Activated CD4-positive, alpha-beta memory T cell treated with anti-CD3 and anti-CD28 coated beads for 36 hours (primary cell): ENCODE measurements around the gene SIK3. TPM values are rescaled to one million over a fixed set of nuclear protein-coding genes. Genes with fewer than 3 reads are reported as not detected.
"Not testable (repeated sequence)": the region's sequence is repeated elsewhere in the genome, so short reads cannot be mapped to it uniquely, and the experiment has no call there.

Source experiments
- CTCF ChIA-PET: fragments of 350-600 bp; sonication (Branson Sonifier 250); formaldehyde crosslinking; loops from one replicate; lab custom pipeline; 2021; ENCODE audit warnings: antibody characterized with exemption, inconsistent platforms; lab: Charles Lee
- POLR2A ChIA-PET: fragments of 350-600 bp; sonication (Branson Sonifier 250); formaldehyde crosslinking; loops from one replicate; lab custom pipeline; 2021; ENCODE audit warnings: antibody characterized with exemption; lab: Charles Lee
- DNase-seq: peaks from one replicate; pipeline ENCODE4 v3.0.0-alpha.2; 2020
- H3K27ac Mint-ChIP-seq: one replicate; pipeline ENCODE4 v1.8.0; 2021; ENCODE audit warnings: mixed read lengths
- H3K27me3 Mint-ChIP-seq: one replicate; pipeline ENCODE4 v1.8.0; 2021; ENCODE audit warnings: mixed read lengths
- H3K36me3 Mint-ChIP-seq: one replicate; pipeline ENCODE4 v1.8.0; 2021; ENCODE audit warnings: mixed read lengths
- H3K4me1 Mint-ChIP-seq: one replicate; pipeline ENCODE4 v1.8.0; 2021; ENCODE audit warnings: low read depth, mixed read lengths
- H3K4me3 Mint-ChIP-seq: one replicate; pipeline ENCODE4 v1.8.0; 2021; ENCODE audit warnings: mild to moderate bottlenecking, mixed read lengths
- H3K9me3 Mint-ChIP-seq: one replicate; pipeline ENCODE4 v1.8.0; 2021; ENCODE audit warnings: mixed read lengths
- intact Hi-C: fragments of 100-400 bp; cut with micrococcal nuclease; formaldehyde crosslinking; loops from one replicate; pipeline ENCODE4 v1.15.1; 2023
- total RNA-seq, 2 experiments: library from RNA; stranded (reverse); gene quantifications; one replicate each; pipeline ENCODE4 v1.2.3, GENCODE V29; 2021

Gene SIK3
- total RNA-seq, result 10 to 100 TPM; 26.1 to 26.2 TPM

DNA sequence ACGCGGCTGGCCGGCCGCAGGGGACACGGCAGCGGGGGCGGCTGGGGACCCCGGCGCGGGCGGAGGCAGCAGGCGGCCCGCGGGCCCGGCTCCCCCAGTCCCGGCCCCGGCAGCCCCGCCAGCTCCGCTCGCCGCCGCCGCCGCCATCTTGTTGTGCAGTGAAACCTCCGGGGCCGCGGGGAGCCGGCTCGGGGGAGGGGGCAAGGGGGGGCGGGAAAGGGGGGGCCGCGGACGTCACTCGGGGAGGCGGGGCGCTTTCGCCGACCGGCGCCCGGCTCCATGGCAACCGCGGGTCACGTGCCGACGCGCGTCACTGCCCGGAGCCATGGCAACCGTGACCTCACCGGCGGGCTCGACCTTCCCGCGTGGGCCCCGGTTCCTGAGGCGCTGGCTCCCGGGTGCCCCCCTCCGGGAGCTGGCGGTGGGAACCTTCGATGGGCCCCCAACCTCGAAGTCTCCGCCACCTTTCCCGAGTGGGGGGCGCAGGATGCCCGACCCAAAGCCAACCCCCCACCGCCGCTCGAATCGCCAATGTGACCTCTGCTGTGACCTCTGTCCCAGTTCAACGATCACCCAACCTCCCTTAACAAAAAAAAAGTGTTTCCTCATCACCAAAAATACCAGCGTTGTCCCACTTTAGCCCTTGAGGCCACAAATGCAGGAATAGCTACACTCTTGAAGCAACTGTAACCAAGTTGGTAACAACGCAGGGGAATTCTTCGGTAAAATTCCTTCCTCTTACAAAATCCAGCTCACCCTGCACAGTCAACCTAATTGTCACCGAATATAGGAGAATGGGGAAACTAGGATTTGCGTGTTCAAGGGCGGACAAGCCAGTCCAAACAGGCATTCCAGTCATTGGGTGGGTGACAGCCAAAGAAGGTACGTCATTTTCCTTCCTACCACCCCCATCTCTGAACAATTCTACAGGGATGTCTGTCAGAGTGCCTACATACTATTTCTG lies at the start of gene SIK3:
Gene SIK3 (minus strand): TSS at position 160 of the 964 bp plus-strand sequence. CDS start 13 bp downstream, at position 147.
- peak within 1 kb of the TSS; percentile 88 for H3K4me3 Mint-ChIP-seq
- H3K36me3 Mint-ChIP-seq, result no peaks in the 10 kb centered on the region
- ChIA-PET POLR2A (interaction anchor here (0.6 to 3.1 kb wide), 22 partner anchors 10 to 311 kb away, joined by 3 to 20 read pairs (median 5); partner anchors contain the start of gene SIDT2), CTCF (interaction anchor here (0.6 to 11.0 kb wide), 15 partner anchors 25 to 308 kb away, joined by 3 to 147 read pairs (median 4); partner anchors contain the start of genes APOA5 and ZPR1)
- H3K9me3 Mint-ChIP-seq, result no peaks in the 10 kb centered on the region
- peaks cover 43% of the 10 kb centered on the region for H3K4me1 Mint-ChIP-seq
- peak; percentile 94 for DNase-seq
- no peaks in the 10 kb centered on the region for H3K27me3 Mint-ChIP-seq
- intact Hi-C loops, result loop anchor here (5.0 kb wide), 2 partner anchors 311 to 326 kb away; partner anchors contain the start of genes BUD13 and ZPR1
- peak within 1 kb of the TSS; percentile 91 for H3K27ac Mint-ChIP-seq

DNA sequence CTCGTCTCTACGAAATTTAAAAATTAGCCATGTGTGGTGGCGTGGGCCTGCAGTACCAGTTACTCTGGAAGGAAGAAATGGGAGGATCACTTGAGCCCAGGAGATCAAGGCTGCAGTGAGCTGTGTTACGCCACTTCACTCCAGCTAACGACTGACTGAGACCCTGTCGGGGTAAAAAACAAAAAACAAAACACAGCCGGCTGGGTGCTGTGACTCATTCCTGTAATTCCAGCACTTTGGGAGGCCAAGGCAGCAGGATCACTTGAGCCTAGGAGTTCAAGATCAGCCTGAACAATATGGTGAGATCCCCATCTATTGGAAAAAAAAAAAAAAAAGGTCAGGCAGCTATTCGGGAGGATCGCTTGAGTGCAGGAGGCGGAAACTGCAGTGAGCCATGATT lies 48.3 kb upstream of the SIK3 start:
- Mint-ChIP-seq H3K9me3 (no peaks in the 10 kb centered on the region), H3K4me1 (peaks cover 46% of the 10 kb centered on the region), H3K4me3 (no peak overlapping the region), H3K36me3 (peaks cover 33% of the 10 kb centered on the region), H3K27me3 (no peaks in the 10 kb centered on the region), H3K27ac (no peak overlapping the region)
- POLR2A ChIA-PET, result no interaction called here
- intact Hi-C loops, result no loop called here
- CTCF ChIA-PET, result interaction anchor here (0.6 to 2.1 kb wide), 6 partner anchors 34 to 404 kb away, joined by 3 to 9 read pairs (median 4); no protein-coding TSS in a partner anchor
- DNase-seq, result no peak

GRCh38 chr11:117145393-117145761 lies 47.1 kb upstream of the SIK3 start:
- intact Hi-C loops, result loop anchor here (1.0 kb wide), 1 partner anchor 85 kb away; no protein-coding TSS in a partner anchor
- peak overlapping the region; percentile 96 for H3K4me3 Mint-ChIP-seq
- peaks cover 43% of the 10 kb centered on the region for H3K4me1 Mint-ChIP-seq
- peaks cover 31% of the 10 kb centered on the region for H3K36me3 Mint-ChIP-seq
- peak overlapping the region; percentile 87 for H3K27ac Mint-ChIP-seq
- ChIA-PET POLR2A (interaction anchor here (0.7 to 2.7 kb wide), 4 partner anchors 33 to 53 kb away, joined by 3 to 23 read pairs (median 5); partner anchors contain the start of gene SIDT2), CTCF (interaction anchor here (0.6 to 2.7 kb wide), 7 partner anchors 22 to 362 kb away, joined by 3 to 16 read pairs (median 6); partner anchors contain the start of gene APOA5)
- H3K9me3 Mint-ChIP-seq, result no peaks in the 10 kb centered on the region
- DNase-seq, result peak; percentile 11
- H3K27me3 Mint-ChIP-seq, result no peaks in the 10 kb centered on the region

GRCh38 chr11:117144477-117145392 lies 46.5 kb upstream of the SIK3 start:
- H3K36me3 Mint-ChIP-seq, result peaks cover 29% of the 10 kb centered on the region
- ChIA-PET CTCF (interaction anchor here (0.6 to 2.7 kb wide), 13 partner anchors 22 to 385 kb away, joined by 3 to 16 read pairs (median 3); partner anchors contain the start of genes APOA5, PCSK7 and SIDT2), POLR2A (interaction anchor here (0.6 to 2.7 kb wide), 15 partner anchors 14 to 371 kb away, joined by 3 to 23 read pairs (median 4); partner anchors contain the start of genes CEP164 and SIDT2)
- peak; percentile 58 for DNase-seq
- H3K4me1 Mint-ChIP-seq, result peaks cover 40% of the 10 kb centered on the region
- no peaks in the 10 kb centered on the region for H3K27me3 Mint-ChIP-seq
- intact Hi-C loops, result loop anchor here (1.0 kb wide), 2 partner anchors 34 to 86 kb away; partner anchors contain the start of gene SIDT2
- peak overlapping the region; percentile 87 for H3K27ac Mint-ChIP-seq
- peak overlapping the region; percentile 96 for H3K4me3 Mint-ChIP-seq
- no peaks in the 10 kb centered on the region for H3K9me3 Mint-ChIP-seq

- Mint-ChIP-seq H3K27ac (peak within 1 kb of the TSS; percentile 90), H3K9me3 (no peaks in the 10 kb centered on the region), H3K4me3 (peak within 1 kb of the TSS; percentile 96), H3K4me1 (peaks cover 37% of the 10 kb centered on the region), H3K27me3 (no peaks in the 10 kb centered on the region), H3K36me3 (peaks cover 28% of the 10 kb centered on the region)
- ChIA-PET POLR2A (interaction anchor here (0.6 to 2.7 kb wide), 15 partner anchors 15 to 370 kb away, joined by 3 to 23 read pairs (median 4); partner anchors contain the start of genes CEP164 and SIDT2), CTCF (interaction anchor here (0.7 to 2.7 kb wide), 12 partner anchors 34 to 384 kb away, joined by 3 to 16 read pairs (median 4); partner anchors contain the start of genes APOA5, PCSK7 and SIDT2)
- intact Hi-C loops, result loop anchor here (1.0 kb wide), 1 partner anchor 34 kb away; the partner anchor contains the start of gene SIDT2
- peak; percentile 97 for DNase-seq
These were observed 45.7 kb upstream of the SIK3 start, which contains the start of gene PAFAH1B2 for GRCh38 chr11:117143871-117144476. PAFAH1B2 (plus strand) TSS chr11:117144287; CDS start chr11:117152448, 8,161 bp downstream.

DNA sequence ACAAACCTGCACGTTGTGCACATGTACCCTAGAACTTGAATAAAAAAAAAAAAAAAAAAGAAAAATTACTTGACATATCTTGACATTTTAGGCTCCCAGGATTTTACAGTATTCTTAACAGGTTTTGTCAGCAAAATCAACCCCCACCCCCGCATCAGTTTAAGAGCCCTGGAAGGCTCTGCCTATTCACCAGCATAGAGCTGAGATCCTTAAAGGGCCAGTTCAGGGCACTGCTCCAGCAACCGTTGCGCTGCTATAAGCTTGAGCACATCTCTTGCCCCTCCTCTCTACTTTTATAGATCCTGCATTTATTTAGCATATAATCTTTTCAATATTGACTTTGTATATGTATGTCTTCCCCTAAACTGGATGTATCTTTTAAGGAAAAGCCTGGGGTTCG lies 45.2 kb upstream of the SIK3 start:
- ChIA-PET POLR2A (interaction anchor here (0.9 to 2.7 kb wide), 5 partner anchors 23 to 370 kb away, joined by 3 to 23 read pairs (median 4); partner anchors contain the start of gene SIDT2), CTCF (interaction anchor here (0.9 to 1.6 kb wide), 5 partner anchors 35 to 384 kb away, joined by 3 to 5 read pairs (median 4); partner anchors contain the start of gene SIDT2)
- intact Hi-C loops, result no loop called here
- Mint-ChIP-seq H3K4me1 (peaks cover 36% of the 10 kb centered on the region), H3K9me3 (no peaks in the 10 kb centered on the region), H3K27ac (peak overlapping the region; percentile 90), H3K36me3 (peaks cover 27% of the 10 kb centered on the region), H3K4me3 (peak overlapping the region; percentile 96), H3K27me3 (no peaks in the 10 kb centered on the region)
- DNase-seq, result peak; percentile 39

DNA sequence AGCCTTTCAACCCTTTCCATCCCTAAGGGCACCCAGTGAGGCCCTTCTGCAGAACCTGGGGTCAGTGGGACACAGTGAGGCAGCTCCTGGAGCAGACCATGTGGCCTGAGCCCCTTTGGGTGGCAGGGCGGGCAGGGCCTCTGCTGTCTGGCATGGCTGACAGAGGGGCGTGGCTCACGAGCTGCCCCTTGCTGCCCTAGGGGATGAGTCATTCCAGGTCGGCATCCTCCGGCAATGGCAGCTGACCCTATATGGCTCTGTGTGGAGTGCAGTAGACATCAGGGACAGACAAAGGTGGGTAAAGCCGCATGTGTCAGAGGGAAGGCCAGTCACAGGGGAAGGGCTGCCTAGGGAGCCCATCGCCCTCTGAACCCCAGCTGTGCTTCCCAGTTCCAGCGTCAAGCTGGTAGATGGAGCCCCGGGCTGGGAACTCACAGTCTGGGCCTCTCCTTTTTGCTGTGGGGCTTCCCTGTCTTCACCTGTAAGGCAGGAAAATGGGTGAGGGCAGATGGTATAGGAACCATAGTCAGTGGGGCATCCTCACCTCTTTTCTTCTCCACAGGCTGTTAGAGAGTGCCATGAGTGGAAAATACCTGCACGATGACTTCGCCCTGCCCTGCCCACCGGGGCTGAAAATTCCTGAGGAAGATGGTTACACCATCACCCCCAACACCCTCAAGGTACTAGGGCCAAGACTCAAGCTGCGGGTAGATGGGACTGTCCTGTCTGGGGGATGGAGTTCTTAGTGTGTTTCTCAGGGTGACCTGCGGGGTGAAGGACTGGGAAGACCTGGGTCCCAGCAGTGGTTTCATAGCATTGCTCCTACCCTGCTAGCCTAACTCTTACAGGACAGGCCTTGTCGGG lies 39.2 kb upstream of the SIK3 start:
- CTCF ChIA-PET, H3K27me3 Mint-ChIP-seq, H3K27ac Mint-ChIP-seq, POLR2A ChIA-PET, H3K4me1 Mint-ChIP-seq, H3K4me3 Mint-ChIP-seq, intact Hi-C loops, H3K36me3 Mint-ChIP-seq, DNase-seq, H3K9me3 Mint-ChIP-seq: not testable (repeated sequence)

GRCh38 chr11:117134979-117135378 lies 36.8 kb upstream of the SIK3 start:
- DNase-seq, CTCF ChIA-PET, H3K27ac Mint-ChIP-seq, H3K4me1 Mint-ChIP-seq, H3K4me3 Mint-ChIP-seq, POLR2A ChIA-PET, H3K36me3 Mint-ChIP-seq, H3K27me3 Mint-ChIP-seq, H3K9me3 Mint-ChIP-seq: not testable (repeated sequence)
- intact Hi-C loops, result loop anchor here (5.0 kb wide), 1 partner anchor 72 kb away; no protein-coding TSS in a partner anchor

DNA sequence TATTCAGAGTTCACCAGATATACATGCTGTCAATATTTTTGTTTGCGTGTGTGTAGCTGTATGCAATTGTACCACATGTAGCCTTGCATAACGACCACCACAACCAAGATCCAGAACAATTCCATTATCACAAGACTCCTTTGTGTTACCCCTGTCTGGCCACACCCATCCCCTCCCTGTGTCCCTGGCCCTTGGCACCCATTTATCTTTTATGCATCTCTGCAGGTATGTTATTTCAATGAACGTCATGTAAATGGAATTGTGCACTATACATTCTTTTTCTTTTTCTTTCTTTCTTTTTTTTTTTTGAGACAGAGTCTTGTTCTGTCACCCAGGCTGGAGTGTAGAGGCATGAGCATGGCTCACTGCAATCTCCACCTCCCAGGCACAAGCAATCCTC lies 36.2 kb upstream of the SIK3 start:
- H3K36me3 Mint-ChIP-seq, result no peaks in the 10 kb centered on the region
- no peak overlapping the region for H3K4me3 Mint-ChIP-seq
- POLR2A ChIA-PET, result no interaction called here
- H3K27ac Mint-ChIP-seq, result no peak overlapping the region
- H3K9me3 Mint-ChIP-seq, result no peaks in the 10 kb centered on the region
- no peak for DNase-seq
- intact Hi-C loops, result loop anchor here (5.0 kb wide), 1 partner anchor 73 kb away; no protein-coding TSS in a partner anchor
- H3K4me1 Mint-ChIP-seq, result no peaks in the 10 kb centered on the region
- CTCF ChIA-PET, result no interaction called here
- no peaks in the 10 kb centered on the region for H3K27me3 Mint-ChIP-seq

GRCh38 chr11:117130879-117131278 lies 32.7 kb upstream of the SIK3 start:
- no peak for DNase-seq
- intact Hi-C loops, result loop anchor here (5.0 kb wide), 1 partner anchor 76 kb away; no protein-coding TSS in a partner anchor
- Mint-ChIP-seq H3K4me3 (no peak overlapping the region), H3K9me3 (no peaks in the 10 kb centered on the region), H3K4me1 (no peaks in the 10 kb centered on the region), H3K36me3 (no peaks in the 10 kb centered on the region), H3K27ac (no peak overlapping the region), H3K27me3 (peaks cover 2% of the 10 kb centered on the region)
- ChIA-PET CTCF (no interaction called here), POLR2A (no interaction called here)
